Prostate gland (tissue), 2 donors: Measurements from ENCODE around the gene NF2. TPM values are rescaled to one million over a fixed set of nuclear protein-coding genes. Genes with fewer than 3 reads are reported as not detected.
A peak's percentile ranks its signal among the peaks of the same experiment; 100 is the strongest.

Experiments used
- DNase-seq: peaks from one replicate; pipeline ENCODE4 v3.0.0-alpha.2; 2019; ENCODE audit warnings: low spot score
- H3K27ac ChIP-seq, 2 donors: fragments of 200-600 bp; sonication (generic); 2 replicates each; pipeline ENCODE4 v1.5.1; 2017 to 2019
- H3K27me3 ChIP-seq: fragments of 200-600 bp; sonication (generic); replicated peaks from 2 replicates; pipeline ENCODE4 v1.5.1; 2019; ENCODE audit not compliant: insufficient read depth
- H3K36me3 ChIP-seq, 2 donors: fragments of 200-600 bp; sonication (generic); 1 replicate in 1 of 2; 2 replicates in 1 of 2; pipeline versions ENCODE4 v1.5.1 to v1.8.1; 2017 to 2019
- H3K4me1 ChIP-seq: fragments of 200-600 bp; sonication (generic); replicated peaks from 2 replicates; pipeline ENCODE4 v1.5.1; 2019
- H3K4me3 ChIP-seq, 2 donors: fragments of 200-600 bp; sonication (generic); 2 replicates each; pipeline ENCODE4 v1.5.1; 2017 to 2019
- H3K9me3 ChIP-seq: fragments of 200-600 bp; sonication (generic); 2 replicates; pipeline ENCODE4 v1.5.1; 2017
- CTCF ChIP-seq, 4 experiments: fragments of 200-600 bp in 2 of 4; fragments of 450-650 bp in 2 of 4; sonication (generic) in 2 of 4; IDR thresholded peaks; 1 replicate in 3 of 4; 2 replicates in 1 of 4; pipeline ENCODE4 v1.5.1; 2016 to 2019; ENCODE audit warnings: antibody characterized with exemption in 4 of 4, mild to moderate bottlenecking in 2 of 4, moderate library complexity in 2 of 4
- POLR2A ChIP-seq: fragments of 450-650 bp; IDR thresholded peaks from one replicate; pipeline ENCODE4 v1.6.1; 2016; ENCODE audit warnings: antibody characterized with exemption, mild to moderate bottlenecking
- POLR2AphosphoS5 ChIP-seq: sonication (generic); formaldehyde crosslinking; IDR thresholded peaks from one replicate; pipeline ENCODE4 v1.6.1; 2017; ENCODE audit warnings: antibody characterized with exemption
- WGBS: methylation state at CpG from one replicate; pipeline ENCODE4 v1.1.5; 2018; 5-methylcytosine and 5-hydroxymethylcytosine counted together
- intact Hi-C: fragments of 100-400 bp; cut with DNase I; formaldehyde crosslinking; loops from one replicate; pipeline ENCODE4 v1.14.2; 2022
- total RNA-seq, 2 donors: library from RNA; depleted of rRNA; stranded (reverse); fragments of >200 nt; gene quantifications; one replicate each; pipeline ENCODE4 v1.1.0, GENCODE V29; 2016

Gene NF2
- total RNA-seq, 2 donors from 2014 or later: 32.3 to 34.7 TPM

- intact Hi-C loops: no loop called here
- TF ChIP-seq POLR2AphosphoS5 (no peak), POLR2A (no peak), CTCF (IDR thresholded peaks at IDR 0.05) (no peak)
- H3K4me1 ChIP-seq: peaks cover 7% of the 10 kb centered on the region
- H3K4me3 ChIP-seq: no peak overlapping the region
- peaks cover 9% of the 10 kb centered on the region for H3K27me3 ChIP-seq
- H3K9me3 ChIP-seq: no peaks in the 10 kb centered on the region
- H3K27ac ChIP-seq: no peak overlapping the region
- no peaks in the 10 kb centered on the region for H3K36me3 ChIP-seq
- whole genome bisulfite sequencing: 67% methylated on average over 16 of the region's 16 CpGs
- DNase-seq: peak; percentile 35
Measured at GRCh38 chr22:29716814-29717545, 113.5 kb downstream of the NF2 start.

GRCh38 chr22:29717789-29718188 is 114.4 kb downstream of the NF2 start:
- 47% methylated on average over 11 of the region's 11 CpGs for WGBS
- H3K27ac ChIP-seq: no peak overlapping the region
- H3K4me1 ChIP-seq: peaks cover 7% of the 10 kb centered on the region
- TF ChIP-seq POLR2AphosphoS5: no peak
- no peak for TF ChIP-seq CTCF (IDR thresholded peaks at IDR 0.05)
- TF ChIP-seq POLR2A: no peak
- H3K36me3 ChIP-seq: no peaks in the 10 kb centered on the region
- H3K4me3 ChIP-seq: no peak overlapping the region
- H3K27me3 ChIP-seq: peaks cover 9% of the 10 kb centered on the region
- no peak for DNase-seq
- H3K9me3 ChIP-seq: no peaks in the 10 kb centered on the region
- intact Hi-C loops: no loop called here

- no peak for DNase-seq
- H3K4me1 ChIP-seq: peaks cover 7% of the 10 kb centered on the region
- no peaks in the 10 kb centered on the region for H3K36me3 ChIP-seq
- intact Hi-C loops: loop anchor here (1.0 kb wide), 1 partner anchor 16 kb away; no protein-coding TSS in a partner anchor
- no peak overlapping the region for H3K27ac ChIP-seq
- no peak for TF ChIP-seq POLR2A
- no peak for TF ChIP-seq POLR2AphosphoS5
- TF ChIP-seq CTCF (IDR thresholded peaks at IDR 0.05): no peak
- H3K27me3 ChIP-seq: peaks cover 9% of the 10 kb centered on the region
- 52% methylated on average over 24 of the region's 24 CpGs for WGBS
- no peaks in the 10 kb centered on the region for H3K9me3 ChIP-seq
- peak overlapping the region in 1 of 2 donors; percentile 13 for H3K4me3 ChIP-seq
Measured at GRCh38 chr22:29718949-29719898, 115.8 kb downstream of the NF2 start.

GRCh38 chr22:29719899-29720645 is 116.6 kb downstream of the NF2 start, which contains the start of gene CABP7:
Gene CABP7, plus strand, starts transcription at chr22:29720003. Its CDS starts 422 bp downstream, at chr22:29720425.
- TF ChIP-seq CTCF (IDR thresholded peaks at IDR 0.05) (no peak), POLR2A (no peak), POLR2AphosphoS5 (no peak)
- WGBS: under 1% methylated on average over 48 of the region's 115 CpGs
- Histone ChIP-seq H3K36me3 (no peaks in the 10 kb centered on the region), H3K9me3 (no peaks in the 10 kb centered on the region), H3K27ac (no peak within 1 kb of the TSS), H3K4me3 (peak within 1 kb of the TSS; percentile 5 to 25), H3K4me1 (peaks cover 7% of the 10 kb centered on the region), H3K27me3 (peaks cover 9% of the 10 kb centered on the region)
- intact Hi-C loops: loop anchor here (1.0 kb wide), 1 partner anchor 15 kb away; no protein-coding TSS in a partner anchor
- DNase-seq: no peak
